ENCODE data around the gene SDK1.

GRCh38 chr7:4115442-4115841 is 814.4 kb downstream of the SDK1 start:
- TF ChIP-seq ZFX (IDR thresholded peaks at IDR 0.05) (no peak), CTCF (conservative IDR thresholded peaks at IDR 0.05) (no peak)
